HG03108 (cell line): ENCODE data around the gene MAST2.

Experiments
- ATAC-seq: cut with Tn5 transposase; IDR thresholded peaks from one replicate; pipeline ENCODE4 v1.9.1; 2021; ENCODE audit warnings: moderate library complexity; ENCODE audit not compliant: unreplicated experiment

The MAST2 gene

GRCh38 chr1:45974541-45975269 lies 171.3 kb downstream of the MAST2 start:
- no peak for ATAC-seq

- ATAC-seq: no peak
Measured at GRCh38 chr1:45976623-45977022, 173.2 kb downstream of the MAST2 start.

GRCh38 chr1:45979074-45979777 lies 175.8 kb downstream of the MAST2 start:
- ATAC-seq: no peak

- no peak for ATAC-seq
Measured at GRCh38 chr1:45979778-45980176, 176.4 kb downstream of the MAST2 start.

- no peak for ATAC-seq
Measured at GRCh38 chr1:45982359-45982758, 178.9 kb downstream of the MAST2 start.

- no peak for ATAC-seq
Measured at GRCh38 chr1:45983967-45984366, 180.6 kb downstream of the MAST2 start.

- no peak for ATAC-seq
Measured at GRCh38 chr1:45987204-45987603, 183.8 kb downstream of the MAST2 start.

- no peak for ATAC-seq
Measured at GRCh38 chr1:45989249-45989648, 185.8 kb downstream of the MAST2 start.

GRCh38 chr1:45994423-45994822 lies 191.0 kb downstream of the MAST2 start:
- ATAC-seq: no peak

GRCh38 chr1:45995298-45995697 lies 191.9 kb downstream of the MAST2 start:
- ATAC-seq: no peak

GRCh38 chr1:45998020-45998617 lies 194.7 kb downstream of the MAST2 start:
- ATAC-seq: no peak

GRCh38 chr1:45999507-45999906 lies 196.1 kb downstream of the MAST2 start:
- ATAC-seq: no peak

- ATAC-seq: no peak
Measured at GRCh38 chr1:46001081-46001785, 197.8 kb downstream of the MAST2 start.

GRCh38 chr1:46002551-46003150 lies 199.2 kb downstream of the MAST2 start:
- ATAC-seq: no peak

GRCh38 chr1:46003315-46003714 lies 199.9 kb downstream of the MAST2 start:
- ATAC-seq: no peak

GRCh38 chr1:46004492-46004891 lies 201.1 kb downstream of the MAST2 start:
- ATAC-seq: no peak

GRCh38 chr1:46005594-46005993 lies 202.2 kb downstream of the MAST2 start:
- no peak for ATAC-seq

- no peak for ATAC-seq
Measured at GRCh38 chr1:46008585-46008984, 205.2 kb downstream of the MAST2 start.

- no peak for ATAC-seq
Measured at GRCh38 chr1:46010611-46011010, 207.2 kb downstream of the MAST2 start.

- no peak for ATAC-seq
Measured at GRCh38 chr1:46011121-46011695, 207.8 kb downstream of the MAST2 start.

GRCh38 chr1:46012236-46012635 lies 208.8 kb downstream of the MAST2 start:
- no peak for ATAC-seq
